GM13976 (cell line): ENCODE data around the gene SLC24A5.

Experiments
- DNase-seq: peaks from one replicate; pipeline ENCODE4 v3.0.0; 2012; ENCODE audit warnings: low spot score
- CTCF ChIP-seq: IDR thresholded peaks from 2 replicates; pipeline ENCODE4 v1.5.1; 2012; ENCODE audit warnings: borderline replicate concordance, mild to moderate bottlenecking; ENCODE audit not compliant: insufficient read depth; ENCODE audit errors: extremely low read depth, missing control alignments, control extremely low read depth
- in situ Hi-C: fragments of 300-500 bp; cut with MboI; formaldehyde crosslinking; loops from one replicate; pipeline ENCODE4 v1.12.0; 2022; ENCODE audit warnings: low sequenced_read_pairs, mixed read lengths, inconsistent platforms; ENCODE audit not compliant: unreplicated experiment

SLC24A5 gene

GRCh38 chr15:48103647-48104046, 17.1 kb upstream of the SLC24A5 start:
- no peak for TF ChIP-seq CTCF
- in situ Hi-C loops: no loop called here
- no peak for DNase-seq

- no peak for DNase-seq
- TF ChIP-seq CTCF: no peak
- in situ Hi-C loops: no loop called here
These were observed 14.9 kb upstream of the SLC24A5 start for GRCh38 chr15:48105936-48106335.

- no peak for TF ChIP-seq CTCF
- in situ Hi-C loops: no loop called here
- no peak for DNase-seq
These were observed 11.6 kb upstream of the SLC24A5 start for GRCh38 chr15:48109212-48109611.

GRCh38 chr15:48109856-48110531, 10.8 kb upstream of the SLC24A5 start:
- TF ChIP-seq CTCF: no peak
- in situ Hi-C loops: no loop called here
- no peak for DNase-seq

GRCh38 chr15:48112242-48112641, 8.5 kb upstream of the SLC24A5 start:
- in situ Hi-C loops: no loop called here
- TF ChIP-seq CTCF: no peak
- peak; percentile 4 for DNase-seq

GRCh38 chr15:48119277-48119676, 1.5 kb upstream of the SLC24A5 start:
- no peak for DNase-seq
- no peak for TF ChIP-seq CTCF
- in situ Hi-C loops: no loop called here
